Right lobe of liver (tissue), 4 donors: Measurements from ENCODE around the gene UMOD.

ENCODE experiments used
- POLR2A ChIP-seq: fragments of 450-650 bp; IDR thresholded peaks from one replicate; pipeline ENCODE4 v1.6.1; 2017; ENCODE audit warnings: antibody characterized with exemption, mild to moderate bottlenecking
- TF ChIP-seq, protein P1 (sequence below), 4 donors: fragments of 200-600 bp in 3 of 4; fragments of 450-650 bp in 1 of 4; IDR thresholded peaks; one replicate each; pipeline versions ENCODE4 v1.5.1 to v1.8.0; 2016 to 2022; ENCODE audit warnings: antibody characterized with exemption in 4 of 4, mild to moderate bottlenecking in 2 of 4
- donor health status: DM: no; HTN: no; CAD: no.
- donor health status: DM: no; HTN: no; CAD: no.
- donor health status: DM: no; HTN: yes; CAD: no.

DNA sequence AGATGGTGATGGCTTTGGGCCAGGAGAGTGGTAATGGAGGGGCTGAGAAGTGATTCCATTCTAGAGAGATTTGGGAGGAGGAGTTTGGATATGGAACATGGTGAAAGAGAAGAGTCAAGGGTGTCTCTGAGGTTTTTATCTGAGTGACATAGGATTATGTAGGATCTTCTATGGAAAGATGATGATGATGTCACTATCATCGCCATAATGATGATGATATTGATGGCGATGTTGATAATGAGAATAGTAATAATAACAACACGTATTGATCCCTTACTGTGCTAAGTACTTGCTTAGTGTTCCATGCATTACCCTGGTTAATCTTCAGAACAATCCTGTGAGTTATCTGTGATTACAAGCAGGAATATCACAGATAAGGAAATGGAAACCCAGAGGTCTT is 35.5 kb upstream of the UMOD start:
- TF ChIP-seq, protein P1, sequence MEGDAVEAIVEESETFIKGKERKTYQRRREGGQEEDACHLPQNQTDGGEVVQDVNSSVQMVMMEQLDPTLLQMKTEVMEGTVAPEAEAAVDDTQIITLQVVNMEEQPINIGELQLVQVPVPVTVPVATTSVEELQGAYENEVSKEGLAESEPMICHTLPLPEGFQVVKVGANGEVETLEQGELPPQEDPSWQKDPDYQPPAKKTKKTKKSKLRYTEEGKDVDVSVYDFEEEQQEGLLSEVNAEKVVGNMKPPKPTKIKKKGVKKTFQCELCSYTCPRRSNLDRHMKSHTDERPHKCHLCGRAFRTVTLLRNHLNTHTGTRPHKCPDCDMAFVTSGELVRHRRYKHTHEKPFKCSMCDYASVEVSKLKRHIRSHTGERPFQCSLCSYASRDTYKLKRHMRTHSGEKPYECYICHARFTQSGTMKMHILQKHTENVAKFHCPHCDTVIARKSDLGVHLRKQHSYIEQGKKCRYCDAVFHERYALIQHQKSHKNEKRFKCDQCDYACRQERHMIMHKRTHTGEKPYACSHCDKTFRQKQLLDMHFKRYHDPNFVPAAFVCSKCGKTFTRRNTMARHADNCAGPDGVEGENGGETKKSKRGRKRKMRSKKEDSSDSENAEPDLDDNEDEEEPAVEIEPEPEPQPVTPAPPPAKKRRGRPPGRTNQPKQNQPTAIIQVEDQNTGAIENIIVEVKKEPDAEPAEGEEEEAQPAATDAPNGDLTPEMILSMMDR (IDR thresholded peaks at IDR 0.05): no peak
- no peak for TF ChIP-seq POLR2A
